ENCODE data around the gene TMEM169. TPM values are rescaled to one million over a fixed set of nuclear protein-coding genes. Genes with fewer than 3 reads are reported as not detected.
A peak's percentile ranks its signal among the peaks of the same experiment; 100 is the strongest.

Gene TMEM169
- total and polyA plus RNA-seq, 9 of the 15 experiments (the other 6 are each of a cell fraction or from before 2014, with no cell fraction given): 0.01 to 0.09 (median 0.04) TPM; not detected in 5

- TF ChIP-seq RBFOX2 (IDR thresholded peaks at IDR 0.05; ENCODE audit: low read depth, low read length) (peak; percentile 83), BRF2 (IDR thresholded peaks at IDR 0.05; ENCODE audit: borderline replicate concordance, insufficient read depth, insufficient read length) (no peak), ZNF197 (CRISPR knock-in tag; IDR thresholded peaks at IDR 0.05; ENCODE audit: low read depth) (no peak), MAZ (CRISPR knock-in tag; conservative IDR thresholded peaks at IDR 0.05 in 1 of 2, IDR thresholded peaks at IDR 0.05 in 1 of 2) (peak; percentile 62 to 66; a peak in 2 of 4 replicates), BRF1 (IDR thresholded peaks at IDR 0.05; ENCODE audit: borderline replicate concordance, extremely low read depth, insufficient read length) (no peak), MTF1 (CRISPR knock-in tag; IDR thresholded peaks at IDR 0.05; ENCODE audit: borderline replicate concordance) (no peak), C11orf30 (IDR thresholded peaks at IDR 0.05; ENCODE audit: low read depth) (no peak), YY1 (IDR thresholded peaks at IDR 0.05; ENCODE audit: borderline replicate concordance in 1 of 3, control insufficient read depth in 1 of 3, extremely low read depth in 1 of 3, insufficient read depth in 3 of 3, insufficient read length in 1 of 3, insufficient replicate concordance in 2 of 3, low read depth in 1 of 3, low read length in 2 of 3) (peak in 1 of 3 experiments; percentile 16), ZNF780A (CRISPR knock-in tag; IDR thresholded peaks at IDR 0.05) (no peak), ZNF445 (CRISPR knock-in tag; IDR thresholded peaks at IDR 0.05; ENCODE audit: low read depth) (no peak), U2AF2 (optimal IDR thresholded peaks at IDR 0.05; ENCODE audit: low read depth, low read length) (no peak), EWSR1 (IDR thresholded peaks at IDR 0.05; ENCODE audit: borderline replicate concordance, low read depth, partially characterized antibody) (no peak), TARDBP (IDR thresholded peaks at IDR 0.05) (no peak), TEAD4 (IDR thresholded peaks at IDR 0.05; ENCODE audit: low read length) (no peak), TEAD4 (CRISPR knock-in tag; IDR thresholded peaks at IDR 0.05; ENCODE audit: borderline replicate concordance) (no peak), NR2C2 (CRISPR knock-in tag; IDR thresholded peaks at IDR 0.05) (no peak), NR2C2 (tag; IDR thresholded peaks at IDR 0.05) (no peak), ZBTB49 (CRISPR knock-in tag; IDR thresholded peaks at IDR 0.05; ENCODE audit: borderline replicate concordance) (no peak), RFX1 (IDR thresholded peaks at IDR 0.05) (peak; percentile 58; the same call in 1 of the 2 replicates), MNT (conservative IDR thresholded peaks at IDR 0.05) (peak in 1 of 2 experiments; percentile 40; a peak in 2 of 4 replicates)
- TF ChIP-seq, protein P1, sequence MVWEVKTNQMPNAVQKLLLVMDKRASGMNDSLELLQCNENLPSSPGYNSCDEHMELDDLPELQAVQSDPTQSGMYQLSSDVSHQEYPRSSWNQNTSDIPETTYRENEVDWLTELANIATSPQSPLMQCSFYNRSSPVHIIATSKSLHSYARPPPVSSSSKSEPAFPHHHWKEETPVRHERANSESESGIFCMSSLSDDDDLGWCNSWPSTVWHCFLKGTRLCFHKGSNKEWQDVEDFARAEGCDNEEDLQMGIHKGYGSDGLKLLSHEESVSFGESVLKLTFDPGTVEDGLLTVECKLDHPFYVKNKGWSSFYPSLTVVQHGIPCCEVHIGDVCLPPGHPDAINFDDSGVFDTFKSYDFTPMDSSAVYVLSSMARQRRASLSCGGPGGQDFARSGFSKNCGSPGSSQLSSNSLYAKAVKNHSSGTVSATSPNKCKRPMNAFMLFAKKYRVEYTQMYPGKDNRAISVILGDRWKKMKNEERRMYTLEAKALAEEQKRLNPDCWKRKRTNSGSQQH (CRISPR knock-in tag; IDR thresholded peaks at IDR 0.05): no peak
Observed at GRCh38 chr2:216081487-216082116, at the start of gene TMEM169, which contains the start of gene PECR (continued).

All from K562 (cell line).